SH-SY5Y (cell line): ENCODE results near the gene GMDS.

Experiments used
- GATA2 ChIP-seq: IDR thresholded peaks from 2 replicates; pipeline ENCODE4 v1.6.1; 2011; ENCODE audit warnings: mild to moderate bottlenecking, low read depth, low read length
- GATA3 ChIP-seq: IDR thresholded peaks from 2 replicates; pipeline ENCODE4 v1.6.1; 2011; ENCODE audit warnings: low read depth, mild to moderate bottlenecking, low read length, moderate library complexity

DNA sequence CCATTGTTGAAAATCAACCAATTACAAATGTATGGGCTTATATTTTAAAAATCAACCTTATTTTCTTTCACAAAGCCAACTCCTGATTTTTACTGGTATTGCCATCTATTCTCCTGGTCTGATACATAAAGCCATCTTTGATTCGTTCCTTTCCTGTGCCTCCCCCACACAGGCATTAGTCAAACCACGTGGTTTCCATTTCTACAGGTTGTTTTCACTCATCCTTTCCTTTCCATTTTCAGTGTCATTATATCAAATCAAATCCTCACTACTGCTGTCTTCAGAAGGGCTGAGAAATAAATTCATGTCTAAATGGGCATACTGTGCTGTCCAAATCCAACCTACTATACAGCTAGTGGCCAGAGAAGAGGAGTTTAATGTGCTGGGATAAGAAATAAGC lies 354.4 kb downstream of the GMDS start:
- TF ChIP-seq GATA2 (no peak), GATA3 (no peak)
